ENCODE measurements around the gene CPNE7. TPM values are rescaled to one million over a fixed set of nuclear protein-coding genes. Genes with fewer than 3 reads are reported as not detected.

Gene CPNE7
- total and polyA plus RNA-seq, 9 donors, result 0.36 to 4.0 (median 0.92) TPM; not detected in 2

DNA sequence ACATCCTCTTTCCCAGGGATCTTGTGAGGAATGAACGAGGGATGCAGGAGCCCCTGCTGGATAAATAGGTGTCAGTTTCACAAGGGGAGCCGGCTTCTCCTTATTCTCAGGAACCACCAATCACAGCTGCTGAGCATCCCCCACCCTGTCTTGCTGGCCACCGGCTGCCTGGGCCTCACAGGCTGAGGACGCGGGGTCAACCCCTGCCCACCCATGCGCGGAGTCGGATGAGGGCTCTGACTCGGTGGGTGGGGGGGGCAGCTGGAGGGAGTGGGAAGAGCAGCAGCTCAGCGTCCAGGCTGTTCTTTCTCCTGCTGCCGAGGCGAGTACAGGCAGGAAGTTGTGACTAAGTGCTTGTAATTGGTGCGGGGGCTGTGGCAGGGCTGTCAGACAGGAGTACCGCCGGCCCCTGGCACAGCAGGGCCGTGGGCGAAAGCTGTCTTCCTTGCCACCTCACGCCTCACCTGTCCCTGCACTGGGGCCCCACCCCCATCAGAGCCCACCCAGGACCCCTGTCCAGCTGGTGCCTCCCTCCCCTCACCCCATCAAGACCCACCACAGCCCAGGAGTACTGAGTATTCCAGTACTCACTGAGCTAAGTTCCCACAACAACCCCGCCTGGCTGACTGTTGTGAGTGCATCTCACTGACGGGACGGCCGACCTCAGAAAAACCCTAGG is 26.9 kb downstream of the CPNE7 start:
- TF ChIP-seq POLR2A (IDR thresholded peaks at IDR 0.05) (no peak), EP300 (IDR thresholded peaks at IDR 0.05) (no peak)
- TF ChIP-seq, protein P1, sequence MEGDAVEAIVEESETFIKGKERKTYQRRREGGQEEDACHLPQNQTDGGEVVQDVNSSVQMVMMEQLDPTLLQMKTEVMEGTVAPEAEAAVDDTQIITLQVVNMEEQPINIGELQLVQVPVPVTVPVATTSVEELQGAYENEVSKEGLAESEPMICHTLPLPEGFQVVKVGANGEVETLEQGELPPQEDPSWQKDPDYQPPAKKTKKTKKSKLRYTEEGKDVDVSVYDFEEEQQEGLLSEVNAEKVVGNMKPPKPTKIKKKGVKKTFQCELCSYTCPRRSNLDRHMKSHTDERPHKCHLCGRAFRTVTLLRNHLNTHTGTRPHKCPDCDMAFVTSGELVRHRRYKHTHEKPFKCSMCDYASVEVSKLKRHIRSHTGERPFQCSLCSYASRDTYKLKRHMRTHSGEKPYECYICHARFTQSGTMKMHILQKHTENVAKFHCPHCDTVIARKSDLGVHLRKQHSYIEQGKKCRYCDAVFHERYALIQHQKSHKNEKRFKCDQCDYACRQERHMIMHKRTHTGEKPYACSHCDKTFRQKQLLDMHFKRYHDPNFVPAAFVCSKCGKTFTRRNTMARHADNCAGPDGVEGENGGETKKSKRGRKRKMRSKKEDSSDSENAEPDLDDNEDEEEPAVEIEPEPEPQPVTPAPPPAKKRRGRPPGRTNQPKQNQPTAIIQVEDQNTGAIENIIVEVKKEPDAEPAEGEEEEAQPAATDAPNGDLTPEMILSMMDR (IDR thresholded peaks at IDR 0.05), result no peak
- intact Hi-C loops (cut with DNase I), result no loop called here
- Histone ChIP-seq H3K27ac (no peak overlapping the region), H3K4me1 (ENCODE audit: insufficient read depth) (no peaks in the 10 kb centered on the region), H3K4me3 (no peak overlapping the region), H3K27me3 (no peaks in the 10 kb centered on the region), H3K36me3 (no peaks in the 10 kb centered on the region), H3K9me3 (no peaks in the 10 kb centered on the region)
- peak in 2 of 5 donors; percentile 58 to 64 for DNase-seq
- 1 to 2% (median 1%) methylated on average over 19 to 22 of the region's 22 CpGs for WGBS, 3 donors

DNA sequence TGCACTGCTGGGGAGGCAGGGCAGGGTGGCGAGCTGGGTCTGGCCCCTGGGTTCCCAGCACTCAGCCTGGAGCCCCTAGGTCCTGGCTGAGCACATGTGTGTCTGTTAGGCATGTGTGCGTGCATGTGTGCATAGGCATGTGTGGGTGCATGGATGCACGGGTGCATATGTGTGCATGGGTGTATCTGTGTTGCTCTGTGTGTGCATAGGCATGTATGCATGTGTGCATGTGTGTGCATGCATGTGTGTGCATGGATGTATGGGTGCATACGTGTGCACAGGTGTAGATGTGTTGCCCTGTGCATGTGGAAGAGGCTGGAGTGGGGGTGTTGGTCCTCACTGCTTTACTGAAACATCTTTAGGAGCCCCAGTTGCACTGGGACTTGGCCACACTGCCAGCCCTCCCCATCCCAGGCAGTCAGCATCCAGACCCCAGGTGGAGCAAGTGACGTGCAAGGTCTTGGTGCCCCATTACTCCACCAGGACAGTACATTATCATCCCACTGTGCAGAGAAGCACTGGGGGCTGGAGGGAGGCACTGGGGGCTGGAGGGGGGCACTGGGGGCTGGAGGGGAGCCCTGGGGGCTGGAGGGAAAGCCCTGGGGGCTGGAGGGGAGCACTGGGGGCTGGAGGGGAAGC is 27.5 kb downstream of the CPNE7 start:
- no peak for TF ChIP-seq EP300 (IDR thresholded peaks at IDR 0.05)
- no peak for TF ChIP-seq POLR2A (IDR thresholded peaks at IDR 0.05)
- TF ChIP-seq, protein P1 (IDR thresholded peaks at IDR 0.05), result no peak
- H3K4me3 ChIP-seq, result no peak overlapping the region
- no peaks in the 10 kb centered on the region for H3K9me3 ChIP-seq
- intact Hi-C loops (cut with DNase I), result no loop called here
- no peaks in the 10 kb centered on the region for H3K27me3 ChIP-seq
- 27 to 38% (median 27%) methylated on average over 5 of the region's 5 CpGs for WGBS, 3 donors
- no peak for DNase-seq
- no peak overlapping the region for H3K27ac ChIP-seq
- no peaks in the 10 kb centered on the region for H3K4me1 ChIP-seq (ENCODE audit: insufficient read depth)
- H3K36me3 ChIP-seq, result no peaks in the 10 kb centered on the region

DNA sequence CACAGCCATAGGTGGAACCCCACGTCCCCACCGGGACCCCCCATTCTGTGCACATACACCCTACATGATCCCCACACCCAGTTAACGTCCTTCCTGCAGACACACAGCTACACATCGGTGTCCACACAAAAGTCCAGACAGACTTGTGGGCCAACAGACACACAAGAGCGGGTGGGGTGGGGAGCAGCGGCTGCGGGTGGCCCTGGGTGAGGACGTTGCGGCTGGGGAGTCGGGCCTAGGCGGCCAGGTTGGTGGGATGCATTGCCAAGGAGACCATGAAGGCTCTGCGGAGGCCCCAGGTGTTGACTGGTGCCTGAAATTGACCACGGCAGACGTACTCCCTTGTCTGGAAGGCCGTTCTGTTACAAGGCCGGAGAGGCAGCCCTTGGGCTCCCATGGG is 29.2 kb downstream of the CPNE7 start:
- TF ChIP-seq POLR2A (IDR thresholded peaks at IDR 0.05) (no peak), EP300 (IDR thresholded peaks at IDR 0.05) (no peak)
- TF ChIP-seq, protein P1 (IDR thresholded peaks at IDR 0.05), result no peak
- Histone ChIP-seq H3K27me3 (no peaks in the 10 kb centered on the region), H3K36me3 (no peaks in the 10 kb centered on the region), H3K4me1 (ENCODE audit: insufficient read depth) (no peaks in the 10 kb centered on the region), H3K4me3 (no peak overlapping the region), H3K27ac (no peak overlapping the region), H3K9me3 (no peaks in the 10 kb centered on the region)
- WGBS, 3 donors, result 67 to 78% (median 68%) methylated on average over 16 of the region's 16 CpGs
- intact Hi-C loops (cut with DNase I), result no loop called here
- no peak for DNase-seq

DNA sequence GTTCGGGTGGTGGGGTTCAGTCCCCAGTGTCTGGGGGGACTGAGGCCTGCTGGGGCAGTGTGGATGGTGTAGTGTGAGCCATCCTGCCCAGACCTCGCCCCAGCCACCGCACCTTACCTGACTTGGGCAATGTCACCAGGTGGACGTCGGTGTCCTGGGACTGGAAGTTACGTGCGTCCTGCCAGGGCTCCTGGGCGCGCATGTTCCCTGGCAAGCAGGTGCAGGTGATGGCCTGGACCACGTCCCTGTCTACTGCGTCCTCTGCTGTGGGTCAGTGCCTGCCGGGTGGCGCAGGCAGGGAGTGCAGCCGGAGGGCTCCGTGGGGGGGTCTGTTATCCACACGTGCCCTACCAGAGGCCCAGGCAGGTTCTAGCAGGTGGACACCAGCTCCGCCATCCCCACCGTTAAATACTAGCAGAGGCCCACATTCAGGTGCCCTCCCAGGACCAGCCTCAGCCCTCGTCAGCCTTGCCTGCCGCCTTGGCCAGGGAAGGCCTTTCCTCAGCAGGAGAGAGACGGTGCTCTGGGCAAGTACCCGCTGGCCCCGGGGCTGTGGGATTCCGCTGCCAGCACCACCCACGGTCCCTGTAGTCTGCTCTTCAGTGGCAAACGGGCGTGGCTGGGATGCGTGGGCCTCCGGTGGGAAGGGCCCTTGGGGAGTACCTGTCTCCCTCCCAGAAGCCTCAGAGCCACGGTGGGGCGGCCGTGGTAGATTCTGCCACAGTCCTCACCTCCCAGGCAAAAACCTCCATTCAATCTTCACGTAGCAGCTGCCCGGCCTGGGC is 29.8 kb downstream of the CPNE7 start:
- intact Hi-C loops (cut with DNase I), result no loop called here
- Histone ChIP-seq H3K36me3 (no peaks in the 10 kb centered on the region), H3K27me3 (no peaks in the 10 kb centered on the region), H3K4me3 (no peak overlapping the region), H3K27ac (no peak overlapping the region), H3K4me1 (ENCODE audit: insufficient read depth) (no peaks in the 10 kb centered on the region), H3K9me3 (no peaks in the 10 kb centered on the region)
- DNase-seq, result no peak
- TF ChIP-seq POLR2A (IDR thresholded peaks at IDR 0.05) (no peak), EP300 (IDR thresholded peaks at IDR 0.05) (no peak)
- TF ChIP-seq, protein P1 (IDR thresholded peaks at IDR 0.05), result no peak
- WGBS, 3 donors, result 82 to 89% (median 87%) methylated on average over 26 to 34 of the region's 34 CpGs
